HG02852 (cell line): ENCODE results near the gene CARD9.

ENCODE experiments used
- ATAC-seq: cut with Tn5 transposase; IDR thresholded peaks from one replicate; pipeline ENCODE4 v1.9.1; 2021; ENCODE audit warnings: mild to moderate bottlenecking, moderate library complexity; ENCODE audit not compliant: unreplicated experiment

The CARD9 gene

DNA sequence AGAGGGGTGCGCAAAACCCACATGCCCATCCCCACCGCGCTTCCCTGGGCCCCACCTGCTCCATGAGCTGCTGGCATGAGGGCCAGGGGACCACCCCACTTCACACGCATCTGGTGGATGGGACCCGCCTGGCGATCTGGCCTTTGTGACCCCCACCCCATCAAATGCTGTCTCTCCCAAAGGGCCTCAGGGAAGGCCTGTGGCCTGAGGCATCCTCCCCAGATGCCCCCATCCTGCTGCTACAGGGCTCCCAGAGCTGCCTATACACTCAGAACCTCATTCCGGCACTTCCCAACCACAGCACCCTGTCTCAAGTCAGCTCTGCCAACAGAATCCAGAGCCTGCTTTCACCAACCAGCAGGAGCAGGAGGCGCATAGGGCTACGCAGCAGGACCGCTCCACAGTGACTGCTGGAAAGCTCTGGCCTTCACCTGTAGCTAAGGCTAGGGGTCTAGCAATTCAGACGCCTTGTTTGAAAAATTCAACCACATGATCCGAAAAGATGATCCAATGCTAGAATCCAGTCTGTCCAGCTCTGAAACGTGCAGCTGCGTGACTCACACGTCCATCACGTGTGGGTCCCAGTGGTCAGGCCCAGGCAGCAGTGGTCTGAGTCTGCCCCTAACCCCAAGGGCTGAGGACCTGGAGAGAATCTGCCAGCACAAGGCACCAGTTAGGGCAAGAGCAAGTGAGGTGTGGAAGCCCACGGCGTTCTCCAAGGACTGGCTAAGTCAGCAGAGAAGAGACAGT, 27.9 kb upstream of the CARD9 start:
- no peak for ATAC-seq

DNA sequence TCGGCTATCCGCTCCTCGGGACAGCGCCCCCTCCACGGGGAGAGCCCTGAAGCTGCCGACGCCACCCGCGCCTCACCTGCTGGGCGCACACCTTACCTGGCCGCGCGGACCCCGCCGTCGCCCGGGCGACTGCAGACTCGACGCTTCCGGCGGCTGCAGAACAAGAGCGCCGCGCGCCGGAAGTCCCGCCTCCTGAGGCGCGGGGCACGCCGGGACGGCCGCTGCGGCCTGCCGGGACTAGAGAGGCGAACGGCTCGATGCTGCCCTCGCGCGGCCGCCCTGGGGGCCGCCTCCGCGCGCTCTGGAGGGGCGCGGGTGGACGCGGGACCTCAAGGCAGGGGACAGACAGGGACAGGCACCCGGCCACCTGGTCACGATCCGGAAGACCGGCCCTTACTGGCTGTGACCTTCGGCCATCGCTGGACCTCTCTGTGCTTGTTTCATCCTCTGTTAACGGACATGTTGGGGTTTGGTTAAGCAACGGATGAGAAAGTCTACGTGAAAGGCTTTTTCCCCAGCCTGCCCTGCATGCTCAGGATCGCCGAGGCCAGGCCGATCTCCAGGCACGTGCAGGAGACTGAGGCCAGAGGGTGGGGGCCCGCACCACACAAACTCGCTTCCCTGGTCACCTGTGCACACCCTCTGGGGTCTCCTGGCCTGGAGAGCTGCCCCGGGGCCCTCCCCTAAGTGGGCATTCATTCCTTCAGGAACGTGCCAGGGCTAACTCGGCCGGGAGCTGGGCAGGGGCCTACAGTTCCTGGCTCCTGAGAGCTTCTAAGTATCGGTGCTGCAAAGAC, 26.8 kb upstream of the CARD9 start, which contains the start of gene SNAPC4:
Gene SNAPC4, minus strand, starts transcription at position 133 of the 797 bp plus-strand sequence. CDS start 1,742 bp downstream, outside the sequence.
- peak; percentile 70 for ATAC-seq

DNA sequence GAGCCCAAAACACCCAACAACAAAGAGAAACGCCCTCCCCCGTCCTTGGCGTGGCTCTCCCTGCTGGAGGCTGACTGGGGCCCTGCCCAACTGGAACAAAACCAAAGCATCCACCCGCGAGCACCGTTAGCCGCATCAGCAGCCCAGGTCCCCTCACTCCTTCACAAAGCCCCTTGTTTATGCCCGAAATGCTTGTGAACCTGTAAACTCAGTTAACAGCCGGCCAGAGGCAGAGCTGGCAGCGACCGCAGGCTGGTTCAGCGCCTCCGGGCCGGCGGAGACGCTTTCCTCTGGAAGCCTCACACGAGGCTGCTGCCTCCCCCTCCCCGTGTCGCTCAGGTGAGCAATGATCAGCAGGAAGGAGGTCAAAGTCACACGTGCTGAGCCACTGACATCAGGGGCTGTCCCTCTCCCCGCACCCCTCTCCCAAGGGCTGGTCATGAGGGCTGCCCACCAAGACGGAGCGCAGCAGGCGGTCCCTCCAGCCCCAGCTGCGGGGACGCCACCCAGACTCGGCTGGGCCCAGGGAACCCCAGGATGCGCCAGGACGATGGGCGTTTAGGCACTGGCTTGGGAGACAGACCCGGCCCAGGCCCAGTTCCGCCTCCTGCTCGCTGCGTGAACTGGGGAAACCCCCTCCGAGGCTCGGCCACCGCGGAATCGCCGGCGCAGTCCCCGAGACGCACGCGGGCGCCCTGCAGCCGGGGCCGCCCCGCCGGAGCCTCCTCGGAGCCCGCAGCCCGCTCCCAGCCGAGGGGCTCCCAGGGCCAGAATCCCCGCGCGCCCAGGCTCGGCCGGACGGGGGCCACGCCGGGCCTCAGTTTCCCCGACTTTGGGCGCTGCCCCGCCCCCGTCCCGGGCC, 25.9 kb upstream of the CARD9 start:
- no peak for ATAC-seq

DNA sequence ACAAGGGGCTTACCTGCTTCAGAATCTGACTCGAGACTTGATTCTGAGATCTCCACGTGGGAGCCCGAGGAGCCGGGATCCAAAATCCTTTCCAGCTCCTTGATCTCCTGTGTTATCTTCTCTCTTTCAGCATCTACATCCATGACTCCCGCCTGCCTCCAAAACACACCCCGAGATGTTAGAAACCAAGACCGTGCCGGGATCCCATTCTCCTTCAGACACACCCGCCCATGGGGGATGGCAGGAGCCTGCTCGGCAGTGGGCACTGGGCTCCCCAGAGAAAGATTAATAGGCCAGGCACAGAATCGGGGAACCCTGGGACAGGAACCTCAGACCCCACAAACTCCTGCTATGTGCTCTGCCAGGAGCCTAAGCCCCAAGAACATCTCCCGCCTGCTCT, 24.8 kb upstream of the CARD9 start:
- no peak for ATAC-seq

DNA sequence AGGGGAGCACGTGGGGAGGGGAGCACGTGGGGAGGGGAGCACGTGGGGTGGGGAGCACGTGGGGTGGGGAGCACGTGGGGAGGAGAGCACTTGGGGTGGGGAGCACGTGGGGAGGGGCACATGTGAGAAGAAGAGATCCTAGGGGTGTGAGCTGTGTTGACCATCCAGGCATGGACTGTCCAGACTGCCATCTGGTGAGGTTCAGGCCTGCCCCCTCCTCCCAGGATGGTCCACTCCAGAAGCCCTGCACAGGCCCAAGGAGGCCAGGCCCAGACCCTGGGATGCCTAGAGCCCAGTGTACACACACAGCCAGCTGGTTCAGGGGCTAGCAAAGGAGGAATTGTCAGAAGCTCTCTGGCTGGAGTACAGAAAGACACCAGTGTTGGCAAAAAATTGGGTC, 24.2 kb upstream of the CARD9 start:
- no peak for ATAC-seq

DNA sequence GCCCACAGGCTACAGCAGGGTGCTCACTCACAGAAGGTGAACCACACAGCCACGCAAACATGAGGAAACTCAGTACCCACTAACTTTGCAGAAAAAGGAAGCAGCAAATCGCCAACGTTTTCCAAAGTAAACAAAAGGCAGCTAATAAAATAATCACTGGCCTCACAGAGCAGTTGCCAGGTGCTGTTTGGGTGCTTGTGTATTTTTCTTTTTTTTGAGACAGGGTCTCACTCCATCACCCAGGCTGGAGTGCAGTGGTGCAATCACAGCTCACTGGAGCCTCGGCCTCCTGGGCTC, 22.7 kb upstream of the CARD9 start:
- no peak for ATAC-seq

DNA sequence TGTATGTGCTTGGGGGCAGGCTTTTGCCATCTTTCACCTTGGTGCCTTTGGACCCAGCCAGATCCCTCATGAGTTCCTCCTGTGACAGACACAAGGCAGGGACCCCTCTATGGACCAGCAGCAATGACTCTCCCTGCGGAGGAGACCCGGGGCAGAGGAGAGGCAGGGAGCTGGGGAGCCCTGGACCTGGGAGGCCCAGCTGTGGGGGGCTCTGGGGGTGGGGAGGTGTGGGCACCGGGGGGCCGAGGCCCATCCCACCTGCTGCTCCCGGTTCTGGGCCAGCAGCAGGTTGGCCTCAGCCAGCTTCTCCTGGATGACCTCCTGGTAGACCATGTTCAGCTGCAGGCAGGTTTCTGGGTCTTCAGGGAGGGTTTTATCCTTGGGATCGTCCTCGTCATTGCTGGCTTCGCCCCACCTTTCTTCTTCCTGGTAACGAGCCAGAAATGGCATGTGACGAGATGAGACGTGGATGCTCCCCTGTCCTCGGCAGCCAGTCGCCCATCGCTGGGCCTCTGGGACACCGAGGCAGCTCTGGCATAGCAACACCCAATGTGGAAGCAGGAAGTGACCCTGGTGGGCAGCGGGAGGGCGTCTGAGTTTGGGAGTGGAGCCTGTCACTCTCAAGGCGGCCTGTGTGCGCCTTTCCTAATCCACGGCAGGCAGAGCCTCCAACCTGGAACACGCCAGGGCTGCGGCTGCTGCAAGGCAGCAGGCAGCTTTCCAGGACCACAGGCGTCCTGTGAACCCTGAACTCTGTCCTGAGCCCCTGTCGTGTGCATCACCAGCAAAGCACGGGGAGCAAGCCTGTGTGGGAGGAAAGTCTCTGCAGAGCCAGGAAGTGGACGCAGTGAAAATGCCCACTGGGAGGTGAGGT, 22.1 kb upstream of the CARD9 start:
- no peak for ATAC-seq

DNA sequence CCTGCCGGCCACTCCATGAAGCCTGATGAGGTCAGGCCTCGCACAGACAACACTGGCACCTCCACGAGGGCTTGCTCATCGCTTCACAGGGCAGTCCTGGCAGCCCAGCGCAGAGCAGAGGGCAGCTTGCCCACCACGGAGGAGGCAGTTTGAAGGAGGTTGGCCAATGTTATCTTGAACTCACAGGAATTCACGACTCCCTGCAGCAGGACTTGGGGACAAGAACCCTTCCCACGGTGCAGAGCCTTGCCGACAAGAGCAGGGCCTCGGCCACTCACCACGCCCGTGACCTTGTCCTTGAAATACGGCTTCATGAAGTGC, 21.5 kb upstream of the CARD9 start:
- ATAC-seq: no peak

DNA sequence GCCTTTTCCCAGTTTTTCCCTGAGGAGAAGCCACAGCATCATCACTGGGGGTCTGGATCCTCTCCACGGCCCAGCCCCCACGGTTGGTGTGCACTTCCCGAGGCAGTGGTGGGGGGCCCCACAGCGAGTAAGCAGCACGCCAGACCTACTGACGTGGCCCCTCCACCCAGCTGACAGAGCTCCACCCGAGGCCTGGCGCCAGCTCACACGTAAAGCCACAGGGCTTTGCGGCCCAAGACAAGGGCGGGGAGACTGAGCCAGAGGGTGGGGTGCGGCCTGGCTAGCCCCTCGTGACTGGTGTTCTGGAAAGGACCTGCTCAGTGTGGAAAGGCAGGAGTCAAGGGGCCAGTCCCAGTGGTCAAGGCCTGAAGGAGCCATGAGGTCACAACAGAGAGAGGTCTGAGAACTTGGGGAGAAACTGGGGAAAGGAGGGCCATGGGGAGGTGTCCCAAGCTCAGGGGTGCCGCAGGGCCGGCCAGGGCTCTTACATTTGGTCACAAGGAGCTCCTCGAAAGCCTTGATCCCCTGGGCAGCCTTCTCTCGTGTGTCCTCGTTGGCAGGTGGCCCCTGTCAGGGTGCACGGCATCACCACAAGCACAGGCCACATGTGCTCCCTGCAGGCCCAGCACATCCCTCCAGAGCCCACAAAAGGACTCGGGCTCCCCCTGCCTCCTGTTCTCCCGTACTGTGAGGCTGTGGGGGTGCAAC, 21.0 kb upstream of the CARD9 start:
- ATAC-seq: no peak

DNA sequence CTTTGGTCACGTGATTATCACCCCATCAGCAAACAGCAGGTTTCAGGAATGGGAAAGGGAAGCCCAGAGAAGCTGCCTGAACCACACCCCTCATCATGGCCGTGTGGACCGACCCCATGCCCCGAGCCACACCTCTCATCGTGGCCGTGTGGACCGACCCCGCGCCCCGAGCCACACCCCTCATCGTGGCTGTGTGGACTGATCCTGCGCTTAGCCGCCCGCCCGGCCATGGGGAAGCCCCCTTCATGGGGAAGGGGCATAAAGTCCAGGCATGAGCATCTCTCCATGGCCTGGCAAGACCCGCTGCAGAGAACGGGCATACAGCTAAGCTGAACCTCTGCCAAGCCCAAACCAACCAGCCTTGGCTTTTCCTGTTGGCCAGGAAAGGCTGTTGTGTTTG, 20.1 kb upstream of the CARD9 start:
- no peak for ATAC-seq

DNA sequence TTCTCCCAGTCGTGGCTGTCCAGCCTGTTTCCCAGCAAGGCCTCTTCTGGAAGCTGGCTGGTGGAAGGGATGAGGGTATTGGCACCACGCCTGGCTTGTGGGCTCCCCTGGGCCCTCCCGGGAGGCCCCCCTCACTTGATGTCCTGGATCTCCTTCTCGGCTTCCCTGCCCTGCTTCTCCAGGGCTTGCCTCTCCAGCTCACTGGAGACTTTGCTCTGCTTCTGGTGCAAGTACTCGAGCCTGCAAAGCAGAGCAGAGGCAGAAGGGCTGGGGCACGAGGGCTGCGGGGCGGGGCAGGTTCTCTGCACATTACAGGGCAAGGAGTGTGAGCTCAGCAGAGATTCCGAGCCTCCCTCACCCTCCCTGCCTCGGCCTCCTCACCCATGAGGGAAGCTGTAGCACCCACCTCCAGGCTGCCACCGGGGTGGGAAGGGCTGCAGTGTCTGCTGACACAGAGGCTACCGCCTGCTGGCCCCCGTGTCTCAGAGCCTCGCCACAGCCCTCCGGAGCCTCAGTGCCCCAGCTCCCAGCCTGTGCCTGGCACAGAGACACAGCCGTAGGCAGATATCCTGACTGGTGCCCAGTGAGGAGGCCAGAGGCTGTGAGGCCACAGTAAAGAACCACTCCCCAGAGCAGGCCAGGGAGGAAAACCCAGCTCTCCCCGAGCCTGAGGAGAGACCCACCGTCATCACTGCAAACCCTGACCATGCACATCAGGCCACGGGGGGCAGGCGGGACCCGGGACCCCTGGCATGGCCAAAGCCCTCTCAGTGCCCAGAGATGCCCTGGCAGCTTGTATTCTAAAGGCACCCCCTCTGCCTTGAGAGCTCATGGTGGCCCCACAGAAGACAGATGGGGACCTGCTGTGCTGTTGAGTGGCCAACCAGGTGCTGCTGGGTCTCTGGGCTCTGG, 19.3 kb upstream of the CARD9 start:
- no peak for ATAC-seq

DNA sequence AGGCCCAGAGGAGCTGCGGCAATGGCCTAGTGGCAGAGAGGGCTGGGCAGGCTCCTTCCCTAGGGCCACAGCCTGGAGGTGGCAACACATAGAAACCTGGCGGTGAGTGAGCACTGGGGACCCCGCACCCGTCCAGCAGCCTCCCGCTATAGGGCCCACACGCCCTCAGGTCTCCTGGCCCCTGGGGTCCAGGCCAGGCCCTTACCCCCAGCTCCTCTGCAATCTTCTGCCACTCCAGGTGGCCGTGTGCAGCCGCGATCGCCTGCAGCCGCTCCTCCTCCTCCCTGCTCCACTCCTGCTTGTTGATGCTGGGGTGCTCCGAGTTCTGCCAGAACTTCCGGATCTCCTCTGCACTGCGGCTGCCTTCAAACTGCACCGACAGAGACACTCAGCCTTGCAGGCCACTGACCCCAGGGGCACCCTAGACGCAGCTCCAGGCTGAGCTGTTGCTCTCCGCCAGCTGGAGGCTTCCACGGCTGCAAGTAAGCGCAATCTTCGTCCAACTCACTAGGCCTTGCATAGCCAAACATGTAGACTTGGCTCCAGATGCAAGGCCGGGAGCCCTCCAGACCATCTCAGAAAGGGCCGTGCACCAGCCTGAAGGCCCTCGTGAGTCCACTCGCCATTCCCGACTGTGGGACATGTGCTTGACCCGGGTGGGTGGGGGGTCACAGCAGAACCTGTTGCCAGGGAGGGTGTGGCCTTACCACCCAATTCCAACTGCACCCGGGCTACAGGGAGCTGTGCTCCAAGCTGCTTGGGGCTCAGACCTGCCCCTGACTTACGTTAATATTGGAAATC, 18.5 kb upstream of the CARD9 start:
- ATAC-seq: no peak

DNA sequence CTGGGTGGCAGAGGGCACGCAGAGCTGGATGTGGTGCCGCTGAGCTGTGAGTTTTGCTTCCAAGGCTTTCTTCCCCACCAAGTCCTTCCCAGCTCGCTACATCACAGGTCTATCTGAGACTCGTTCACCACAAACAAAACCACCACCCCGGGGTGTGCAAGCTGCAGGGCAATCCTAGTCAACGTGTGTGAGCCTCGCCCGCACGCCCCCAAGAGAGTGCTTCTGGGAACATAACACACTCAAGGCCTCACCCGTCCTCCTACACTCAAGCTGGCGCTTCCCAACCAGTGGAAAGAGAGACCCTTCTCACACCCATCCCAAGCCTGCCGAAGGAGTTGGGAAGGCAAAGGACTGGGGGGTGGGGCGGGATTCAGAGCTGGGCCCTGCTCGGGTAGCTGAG, 15.9 kb upstream of the CARD9 start:
- no peak for ATAC-seq

DNA sequence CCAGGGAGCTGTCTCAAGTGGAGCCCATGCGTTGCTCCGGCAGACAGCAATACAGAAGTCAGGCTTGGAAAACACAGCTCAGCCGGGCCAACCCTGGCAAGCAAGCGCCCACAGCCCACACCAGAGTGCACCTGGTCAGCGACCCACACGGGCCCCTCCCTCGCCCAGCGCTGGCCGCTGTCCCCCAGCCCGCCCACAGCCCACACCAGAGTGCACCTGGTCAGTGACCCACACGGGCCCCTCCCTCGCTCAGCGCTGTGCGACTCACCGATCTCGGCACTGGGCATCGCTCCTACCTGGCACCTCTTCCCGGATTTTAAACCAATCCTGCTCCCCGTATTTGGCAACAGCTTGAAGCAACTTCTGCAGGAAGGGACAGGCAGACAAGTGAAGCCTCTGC, 13.7 kb upstream of the CARD9 start:
- no peak for ATAC-seq

DNA sequence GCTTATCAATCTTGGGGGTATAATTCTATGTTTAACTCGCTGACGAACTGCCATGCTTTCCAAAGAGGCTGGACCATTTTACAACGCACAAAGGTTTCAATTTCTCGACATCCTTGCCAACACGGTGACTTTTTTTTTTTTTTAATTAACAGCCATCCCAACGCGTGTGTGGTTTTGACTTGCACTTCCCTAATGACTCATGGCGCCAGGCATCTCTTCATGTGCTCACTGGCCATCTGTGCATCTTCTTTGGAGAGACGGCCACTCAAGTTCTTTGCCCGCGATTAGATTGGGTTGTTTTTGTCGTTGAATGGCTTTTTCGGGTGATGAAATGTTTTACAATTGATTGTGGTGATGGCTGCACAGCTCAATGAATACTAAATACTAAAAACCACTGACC, 12.5 kb upstream of the CARD9 start:
- ATAC-seq: no peak

DNA sequence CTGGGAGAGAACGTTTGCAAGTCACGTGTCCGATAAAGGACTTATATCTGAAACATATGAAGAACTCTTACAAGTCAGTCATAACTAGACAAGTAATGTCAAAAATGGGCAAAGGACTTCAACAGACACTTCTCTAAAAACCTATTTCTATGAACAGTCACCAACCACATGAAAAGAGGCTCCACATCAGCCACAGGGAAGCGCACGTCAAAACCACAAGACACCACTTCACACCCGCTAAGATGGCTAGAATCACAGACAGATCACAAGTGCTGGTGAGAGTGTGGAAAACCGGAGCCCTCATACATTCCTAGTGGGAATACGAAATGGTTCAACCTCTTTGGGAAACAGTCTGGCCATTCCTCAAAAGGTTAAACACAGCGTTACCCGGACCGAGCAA, 11.5 kb upstream of the CARD9 start:
- ATAC-seq: no peak

DNA sequence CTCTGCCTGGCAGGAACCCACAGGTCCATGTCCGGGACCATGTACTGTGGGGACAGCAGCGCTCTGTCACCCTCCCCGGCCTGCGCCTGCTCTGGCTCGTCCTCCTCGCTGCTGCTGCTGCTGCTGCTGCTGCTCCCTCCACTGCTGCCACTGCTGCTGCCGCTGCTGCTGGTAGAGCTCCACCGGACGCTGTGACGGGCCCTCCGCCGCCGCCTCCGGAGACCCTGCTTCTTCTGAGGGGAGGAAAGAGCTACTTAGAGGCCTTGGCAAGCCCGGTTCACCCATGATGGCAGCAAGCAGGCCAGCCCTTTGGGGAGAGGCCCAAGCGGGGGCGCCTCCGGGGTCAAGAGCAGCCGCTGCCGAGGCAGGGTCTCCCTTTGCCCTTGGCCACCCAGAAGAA, 10.0 kb upstream of the CARD9 start:
- ATAC-seq: no peak

DNA sequence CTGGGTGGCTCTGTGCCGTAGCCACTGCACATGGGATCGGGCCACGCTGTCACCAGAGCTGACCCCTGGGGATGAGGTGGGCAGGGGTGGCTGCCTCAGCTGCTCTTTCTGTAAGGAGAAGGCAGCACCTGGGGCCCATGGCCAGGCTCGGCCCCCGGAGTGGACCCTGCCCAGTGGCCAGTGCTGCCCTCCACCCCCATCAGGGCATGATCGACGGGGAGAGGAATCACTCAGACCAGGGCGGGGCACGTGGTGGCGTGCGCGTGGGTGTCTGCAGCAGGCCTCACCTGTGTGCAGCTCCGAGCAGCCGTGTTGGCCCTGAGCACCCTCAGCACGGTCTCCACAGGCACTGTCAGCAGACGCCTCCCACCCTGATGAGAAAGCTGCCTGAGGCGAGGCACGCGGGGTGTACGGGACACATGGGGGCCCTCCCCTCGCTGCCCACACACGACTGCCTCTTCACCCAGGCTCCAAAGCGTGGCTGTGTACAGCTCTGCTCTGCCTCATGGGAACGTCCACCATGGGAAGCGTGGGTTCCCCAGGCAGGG, 8.6 kb upstream of the CARD9 start:
- no peak for ATAC-seq
